ENCODE results near the gene NUDCD2.
"Not testable (repeated sequence)": the region's sequence is repeated elsewhere in the genome, so short reads cannot be mapped to it uniquely, and the experiment has no call there.

Gene NUDCD2

GRCh38 chr5:163489745-163490075 is 29.8 kb upstream of the NUDCD2 start:
- Mint-ChIP-seq H3K36me3 (ENCODE audit: low read depth) (peaks cover 60% of the 10 kb centered on the region), H3K4me1 (ENCODE audit: low read depth) (no peaks in the 10 kb centered on the region)

GRCh38 chr5:163489055-163489744 is 29.3 kb upstream of the NUDCD2 start:
- Mint-ChIP-seq H3K4me1 (ENCODE audit: low read depth) (no peaks in the 10 kb centered on the region), H3K9me3 (no peaks in the 10 kb centered on the region), H3K27ac (no peak overlapping the region), H3K27me3 (no peaks in the 10 kb centered on the region), H3K4me3 (no peak overlapping the region), H3K36me3 (ENCODE audit: low read depth) (peaks cover 63% of the 10 kb centered on the region)

More at GRCh38 chr5:163489745-163490075, 29.8 kb upstream of the NUDCD2 start:
- Mint-ChIP-seq H3K9me3 (no peaks in the 10 kb centered on the region), H3K27me3 (no peaks in the 10 kb centered on the region), H3K4me3 (no peak overlapping the region), H3K27ac (no peak overlapping the region)

GRCh38 chr5:163478982-163479271 is 19.0 kb upstream of the NUDCD2 start:
- no peak overlapping the region for H3K27ac Mint-ChIP-seq
- H3K9me3 Mint-ChIP-seq: no peaks in the 10 kb centered on the region
- H3K4me1 Mint-ChIP-seq (ENCODE audit: low read depth): peaks cover 6% of the 10 kb centered on the region
- peaks cover 75% of the 10 kb centered on the region for H3K36me3 Mint-ChIP-seq (ENCODE audit: low read depth)
- H3K4me3 Mint-ChIP-seq: no peak overlapping the region
- no peaks in the 10 kb centered on the region for H3K27me3 Mint-ChIP-seq

- no peaks in the 10 kb centered on the region for H3K9me3 Mint-ChIP-seq
- peaks cover 75% of the 10 kb centered on the region for H3K36me3 Mint-ChIP-seq (ENCODE audit: low read depth)
- no peaks in the 10 kb centered on the region for H3K27me3 Mint-ChIP-seq
- H3K27ac Mint-ChIP-seq: no peak overlapping the region
- H3K4me3 Mint-ChIP-seq: no peak overlapping the region
- H3K4me1 Mint-ChIP-seq (ENCODE audit: low read depth): peaks cover 6% of the 10 kb centered on the region
Measured at GRCh38 chr5:163478126-163478981, 18.5 kb upstream of the NUDCD2 start.

- Mint-ChIP-seq H3K9me3 (no peaks in the 10 kb centered on the region), H3K27me3 (no peaks in the 10 kb centered on the region), H3K36me3 (ENCODE audit: low read depth) (peaks cover 80% of the 10 kb centered on the region), H3K27ac (no peak overlapping the region), H3K4me1 (ENCODE audit: low read depth) (peaks cover 6% of the 10 kb centered on the region), H3K4me3 (no peak overlapping the region)
Measured at GRCh38 chr5:163475411-163475810, 15.5 kb upstream of the NUDCD2 start.

- Mint-ChIP-seq H3K36me3 (ENCODE audit: low read depth) (peaks cover 77% of the 10 kb centered on the region), H3K4me1 (ENCODE audit: low read depth) (peaks cover 6% of the 10 kb centered on the region), H3K27ac (no peak overlapping the region), H3K27me3 (no peaks in the 10 kb centered on the region), H3K9me3 (no peaks in the 10 kb centered on the region), H3K4me3 (no peak overlapping the region)
Measured at GRCh38 chr5:163473635-163474243, 13.8 kb upstream of the NUDCD2 start.

GRCh38 chr5:163467682-163468081 is 7.8 kb upstream of the NUDCD2 start:
- Mint-ChIP-seq H3K36me3 (ENCODE audit: low read depth) (peaks cover 43% of the 10 kb centered on the region), H3K9me3 (no peaks in the 10 kb centered on the region), H3K27ac (no peak overlapping the region), H3K4me1 (ENCODE audit: low read depth) (peaks cover 7% of the 10 kb centered on the region), H3K4me3 (no peak overlapping the region), H3K27me3 (no peaks in the 10 kb centered on the region)

- H3K27me3 Mint-ChIP-seq: no peaks in the 10 kb centered on the region
- H3K36me3 Mint-ChIP-seq (ENCODE audit: low read depth): peaks cover 16% of the 10 kb centered on the region
- H3K9me3 Mint-ChIP-seq: no peaks in the 10 kb centered on the region
- peaks cover 26% of the 10 kb centered on the region for H3K4me1 Mint-ChIP-seq (ENCODE audit: low read depth)
- no peak overlapping the region for H3K27ac Mint-ChIP-seq
- peak overlapping the region; percentile 26 for H3K4me3 Mint-ChIP-seq
Measured at GRCh38 chr5:163463063-163463435, 3.1 kb upstream of the NUDCD2 start.

GRCh38 chr5:163460562-163461171 is 765 bp upstream of the NUDCD2 start, which contains the start of gene HMMR:
TSS of gene HMMR (plus strand) at chr5:163460632. CDS start at chr5:163460693, 61 bp downstream.
- peak within 1 kb of the TSS; percentile 99 for H3K27ac Mint-ChIP-seq
- H3K4me1 Mint-ChIP-seq (ENCODE audit: low read depth): peaks cover 46% of the 10 kb centered on the region
- H3K36me3 Mint-ChIP-seq (ENCODE audit: low read depth): peaks cover 37% of the 10 kb centered on the region
- H3K9me3 Mint-ChIP-seq: no peaks in the 10 kb centered on the region
- H3K27me3 Mint-ChIP-seq: no peaks in the 10 kb centered on the region
- peak within 1 kb of the TSS; percentile 97 for H3K4me3 Mint-ChIP-seq

- Mint-ChIP-seq H3K4me3 (peak overlapping the region; percentile 97), H3K4me1 (ENCODE audit: low read depth) (peaks cover 53% of the 10 kb centered on the region), H3K36me3 (ENCODE audit: low read depth) (peaks cover 41% of the 10 kb centered on the region), H3K27ac (peak overlapping the region; percentile 99), H3K9me3 (no peaks in the 10 kb centered on the region), H3K27me3 (no peaks in the 10 kb centered on the region)
Measured at GRCh38 chr5:163459462-163459818, 462 bp downstream of the NUDCD2 start.

GRCh38 chr5:163458778-163459385 is 1.0 kb downstream of the NUDCD2 start:
- no peaks in the 10 kb centered on the region for H3K27me3 Mint-ChIP-seq

GRCh38 chr5:163456840-163457239 is 3.1 kb downstream of the NUDCD2 start:
- H3K4me3 Mint-ChIP-seq: peak overlapping the region; percentile 45
- peaks cover 42% of the 10 kb centered on the region for H3K36me3 Mint-ChIP-seq (ENCODE audit: low read depth)
- no peaks in the 10 kb centered on the region for H3K9me3 Mint-ChIP-seq
- no peaks in the 10 kb centered on the region for H3K27me3 Mint-ChIP-seq
- H3K4me1 Mint-ChIP-seq (ENCODE audit: low read depth): peaks cover 43% of the 10 kb centered on the region
- H3K27ac Mint-ChIP-seq: no peak overlapping the region

More at GRCh38 chr5:163458778-163459385, 1.0 kb downstream of the NUDCD2 start:
- Mint-ChIP-seq H3K9me3 (no peaks in the 10 kb centered on the region), H3K4me3 (peak overlapping the region; percentile 97), H3K4me1 (ENCODE audit: low read depth) (peaks cover 53% of the 10 kb centered on the region), H3K36me3 (ENCODE audit: low read depth) (peaks cover 36% of the 10 kb centered on the region), H3K27ac (peak overlapping the region; percentile 99)

- peaks cover 47% of the 10 kb centered on the region for H3K36me3 Mint-ChIP-seq (ENCODE audit: low read depth)
- no peak overlapping the region for H3K27ac Mint-ChIP-seq
- peaks cover 40% of the 10 kb centered on the region for H3K4me1 Mint-ChIP-seq (ENCODE audit: low read depth)
- H3K27me3 Mint-ChIP-seq: no peaks in the 10 kb centered on the region
- peak overlapping the region; percentile 20 for H3K4me3 Mint-ChIP-seq
- H3K9me3 Mint-ChIP-seq: no peaks in the 10 kb centered on the region
Measured at GRCh38 chr5:163456029-163456589, 3.8 kb downstream of the NUDCD2 start.

GRCh38 chr5:163455406-163455805 is 4.5 kb downstream of the NUDCD2 start:
- H3K9me3 Mint-ChIP-seq, H3K4me3 Mint-ChIP-seq, H3K27me3 Mint-ChIP-seq: not testable (repeated sequence)
- Mint-ChIP-seq H3K4me1 (ENCODE audit: low read depth) (peaks cover 40% of the 10 kb centered on the region), H3K27ac (peak overlapping the region; percentile 24), H3K36me3 (ENCODE audit: low read depth) (peaks cover 48% of the 10 kb centered on the region)

Measured in stimulated activated naive CD8-positive, alpha-beta T cell treated with anti-CD3 and anti-CD28 coated beads, Interleukin-15, Interleukin-2, amounts not matched to agents 100 ng/mL and 50 ng/mL, for 24 hours (primary cell).